Measurements from ENCODE around the gene POLR2I. TPM values are rescaled to one million over a fixed set of nuclear protein-coding genes. Genes with fewer than 3 reads are reported as not detected.

Gene POLR2I
- total RNA-seq (10 to 100 TPM; 52.4 to 55.0 TPM), polyA plus RNA-seq (100 to 1,000 TPM; 146 to 163 TPM)

DNA sequence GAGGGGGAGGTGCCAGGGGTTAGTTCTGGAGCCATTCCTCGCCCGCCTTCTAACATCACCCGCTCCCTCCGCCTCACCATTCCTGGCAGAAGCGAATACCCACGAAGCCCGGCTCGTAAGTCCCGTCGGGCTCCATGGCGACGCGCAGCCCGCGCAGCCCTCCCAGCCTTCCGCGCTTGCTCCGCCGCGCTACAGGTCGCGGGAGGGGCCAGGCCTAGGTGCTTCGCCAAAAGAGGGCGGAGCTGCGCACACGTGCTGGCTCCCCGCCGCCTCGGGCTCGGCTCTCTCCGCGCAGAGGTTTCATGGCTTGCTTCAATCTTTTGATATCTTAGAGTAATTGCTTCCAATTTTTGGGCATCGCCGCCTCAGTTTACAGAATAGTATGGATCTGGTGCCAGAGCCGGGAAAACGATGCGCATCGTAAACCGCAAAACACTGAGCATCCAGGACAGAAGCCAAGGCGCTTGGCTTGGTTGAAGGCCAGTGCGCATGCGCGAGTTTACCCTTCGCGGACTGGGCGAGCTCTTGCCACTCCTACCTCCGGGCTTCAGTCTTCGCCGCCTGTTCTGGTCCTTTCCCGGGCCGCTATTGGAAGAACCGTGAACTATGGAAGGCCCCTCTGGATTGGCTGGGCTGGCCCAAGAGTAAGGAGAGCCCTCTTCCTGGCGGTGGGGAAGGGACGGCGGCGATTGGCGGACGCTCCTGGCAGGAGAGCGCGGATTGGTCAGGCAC is at the start of gene POLR2I:
Gene POLR2I, minus strand, starts transcription at position 155 of the 732 bp plus-strand sequence. Its CDS starts 19 bp downstream, at position 136.
- H3K27ac ChIP-seq (ENCODE audit: low read depth, low read length), result peak within 1 kb of the TSS; percentile 80
- H3K9me3 ChIP-seq (ENCODE audit: control insufficient read depth in 1 of 2, low read length in 2 of 2), result no peaks in the 10 kb centered on the region
- ChIA-PET CTCF (ENCODE audit: partially characterized antibody) (interaction anchor here (1.3 to 4.3 kb wide), 3 partner anchors 13 to 156 kb away, joined by 3 to 21 read pairs (median 6); partner anchors contain the start of gene THAP8), POLR2A (ENCODE audit: partially characterized antibody) (interaction anchor here (0.6 to 3.1 kb wide), 28 partner anchors 10 to 1391 kb away, joined by 3 to 34 read pairs (median 4); partner anchors contain the start of genes ALKBH6, CAPNS1, COX6B1 and PSENEN)
- H3K4me3 ChIP-seq (ENCODE audit: low read length in 2 of 2), result peak within 1 kb of the TSS; percentile 75 to 99
- H3K36me3 Mint-ChIP-seq, result peaks cover 17 to 43% of the 10 kb centered on the region in 2 donors
- H3K4me3 Mint-ChIP-seq, result peak within 1 kb of the TSS; percentile 89 to 99 (median 94)
- H3K36me3 ChIP-seq (ENCODE audit: insufficient read depth, low read length), result peaks cover 19% of the 10 kb centered on the region
- H3K27me3 Mint-ChIP-seq, result peaks cover 0 to 2% of the 10 kb centered on the region in 2 donors
- peak within 1 kb of the TSS; percentile 95 to 100 (median 98) for H3K27ac Mint-ChIP-seq
- intact Hi-C loops (cut with micrococcal nuclease), result loop anchor here (1.0 to 10.0 kb wide), 9 partner anchors 12 to 1100 kb away; partner anchors contain the start of genes ALKBH6, SDHAF1, THAP8 and WDR62
- DNase-seq, result peak; percentile 99 to 100 (median 100)
- H3K9me3 Mint-ChIP-seq, result peaks cover 0 to 6% (median 0%) of the 10 kb centered on the region in 8 donors
- no peaks in the 10 kb centered on the region for H3K27me3 ChIP-seq (ENCODE audit: insufficient read depth, low read length)
- peaks cover 30% of the 10 kb centered on the region for H3K4me1 ChIP-seq (ENCODE audit: insufficient read depth, low read length)
- peaks cover 22 to 52% (median 37%) of the 10 kb centered on the region in 4 donors for H3K4me1 Mint-ChIP-seq

- CTCF ChIA-PET (ENCODE audit: partially characterized antibody), result no interaction called here
- Histone ChIP-seq H3K4me3 (ENCODE audit: low read length in 2 of 2) (no peak overlapping the region), H3K9me3 (ENCODE audit: control insufficient read depth in 1 of 2, low read length in 2 of 2) (no peaks in the 10 kb centered on the region), H3K4me1 (ENCODE audit: insufficient read depth, low read length) (no peaks in the 10 kb centered on the region), H3K27me3 (ENCODE audit: insufficient read depth, low read length) (no peaks in the 10 kb centered on the region), H3K27ac (ENCODE audit: low read depth, low read length) (no peak overlapping the region), H3K36me3 (ENCODE audit: insufficient read depth, low read length) (no peaks in the 10 kb centered on the region)
- POLR2A ChIA-PET (ENCODE audit: partially characterized antibody), result interaction anchor here (0.9 kb wide), 1 partner anchor 24 kb away, joined by 3 read pairs; the partner anchor contains the start of gene CAPNS1
- Mint-ChIP-seq H3K27me3 (no peaks in the 10 kb centered on the region), H3K9me3 (peaks cover 0 to 1% (median 0%) of the 10 kb centered on the region in 8 donors), H3K4me1 (no peaks in the 10 kb centered on the region), H3K27ac (peak overlapping the region in 2 of 7 donors; percentile 2 to 76), H3K36me3 (peaks cover 0 to 9% of the 10 kb centered on the region in 2 donors), H3K4me3 (no peak overlapping the region)
- no peak for DNase-seq
- intact Hi-C loops (cut with micrococcal nuclease), result no loop called here
These were observed 49.1 kb upstream of the POLR2I start for GRCh38 chr19:36163813-36164212.

- H3K27me3 ChIP-seq (ENCODE audit: insufficient read depth, low read length), result no peaks in the 10 kb centered on the region
These were observed 46.3 kb upstream of the POLR2I start for GRCh38 chr19:36160821-36161596.

GRCh38 chr19:36153126-36153525 is 38.5 kb upstream of the POLR2I start:
- CTCF ChIA-PET (ENCODE audit: partially characterized antibody), result interaction anchor here (1.0 to 1.8 kb wide), 2 partner anchors 10 to 25 kb away, joined by 5 to 7 read pairs; no protein-coding TSS in a partner anchor

More at GRCh38 chr19:36160821-36161596, 46.3 kb upstream of the POLR2I start:
- ChIA-PET CTCF (ENCODE audit: partially characterized antibody) (no interaction called here), POLR2A (ENCODE audit: partially characterized antibody) (no interaction called here)
- peaks cover 0 to 7% of the 10 kb centered on the region in 2 donors for H3K36me3 Mint-ChIP-seq
- Histone ChIP-seq H3K9me3 (ENCODE audit: control insufficient read depth in 1 of 2, low read length in 2 of 2) (no peaks in the 10 kb centered on the region), H3K36me3 (ENCODE audit: insufficient read depth, low read length) (no peaks in the 10 kb centered on the region), H3K4me1 (ENCODE audit: insufficient read depth, low read length) (no peaks in the 10 kb centered on the region), H3K4me3 (ENCODE audit: low read length in 2 of 2) (no peak overlapping the region), H3K27ac (ENCODE audit: low read depth, low read length) (no peak overlapping the region)
- no peak overlapping the region for H3K4me3 Mint-ChIP-seq
- DNase-seq, result no peak
- intact Hi-C loops (cut with micrococcal nuclease), result no loop called here
- peaks cover 0 to 4% (median under 1%) of the 10 kb centered on the region in 4 donors for H3K4me1 Mint-ChIP-seq
- no peaks in the 10 kb centered on the region for H3K27me3 Mint-ChIP-seq
- peaks cover 0 to 1% (median 0%) of the 10 kb centered on the region in 8 donors for H3K9me3 Mint-ChIP-seq
- H3K27ac Mint-ChIP-seq, result peak overlapping the region in 2 of 7 donors; percentile 29 to 74

DNA sequence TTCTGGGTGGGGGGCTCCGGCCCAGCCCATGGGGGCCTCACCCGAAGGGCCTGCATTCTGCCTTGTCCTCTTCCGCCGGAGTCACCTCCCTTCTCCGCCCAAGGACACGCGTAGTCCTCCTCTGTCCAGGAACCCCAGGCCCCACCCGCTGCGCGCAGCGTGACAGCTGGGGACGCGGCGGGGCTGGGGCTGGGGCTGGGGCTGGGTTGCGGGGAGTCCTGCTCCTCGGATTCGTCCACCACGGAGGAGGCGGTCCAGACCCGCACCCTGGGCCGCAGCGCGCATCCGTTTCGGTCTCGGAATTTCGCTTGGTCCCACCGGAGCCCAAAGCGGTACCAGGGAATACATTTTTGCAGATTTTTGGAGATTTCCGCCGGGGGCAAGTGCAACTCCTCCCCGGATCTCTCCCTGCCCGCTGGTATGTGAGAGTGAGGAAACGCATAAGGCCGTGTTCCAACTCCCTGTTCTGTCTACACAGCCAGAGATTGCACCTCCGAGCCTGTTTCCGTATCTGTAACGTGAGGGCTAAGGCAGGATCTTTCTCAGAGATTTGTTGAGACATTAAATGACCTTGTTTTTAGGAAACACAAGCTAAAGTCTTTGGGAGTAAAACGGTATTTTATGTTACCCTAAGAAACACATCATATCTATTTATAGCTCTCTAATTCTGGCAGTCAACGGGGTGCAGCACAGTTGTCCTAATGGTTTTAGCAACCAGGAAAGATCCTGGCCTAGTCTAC is 37.8 kb upstream of the POLR2I start, which contains the start of gene COX7A1:
Gene COX7A1, minus strand, starts transcription at position 96 of the 740 bp plus-strand sequence. Its CDS starts 40 bp downstream, at position 56.
- intact Hi-C loops (cut with micrococcal nuclease), result no loop called here
- H3K27ac ChIP-seq (ENCODE audit: low read depth, low read length), result no peak within 1 kb of the TSS
- H3K4me1 ChIP-seq (ENCODE audit: insufficient read depth, low read length), result no peaks in the 10 kb centered on the region
- H3K4me1 Mint-ChIP-seq, result peaks cover 0 to 8% (median under 1%) of the 10 kb centered on the region in 4 donors
- DNase-seq, result no peak
- H3K36me3 ChIP-seq (ENCODE audit: insufficient read depth, low read length), result peaks cover 31% of the 10 kb centered on the region
- no peaks in the 10 kb centered on the region for H3K9me3 ChIP-seq (ENCODE audit: control insufficient read depth in 1 of 2, low read length in 2 of 2)
- peaks cover 21 to 35% of the 10 kb centered on the region in 2 donors for H3K36me3 Mint-ChIP-seq
- ChIA-PET CTCF (ENCODE audit: partially characterized antibody) (interaction anchor here (1.0 to 1.8 kb wide), 2 partner anchors 10 to 25 kb away, joined by 5 to 7 read pairs; no protein-coding TSS in a partner anchor), POLR2A (ENCODE audit: partially characterized antibody) (interaction anchor here (0.6 to 1.2 kb wide), 2 partner anchors 17 to 25 kb away, joined by 3 to 5 read pairs; no protein-coding TSS in a partner anchor)
- H3K9me3 Mint-ChIP-seq, result no peaks in the 10 kb centered on the region
- H3K27ac Mint-ChIP-seq, result no peak within 1 kb of the TSS
- H3K27me3 ChIP-seq (ENCODE audit: insufficient read depth, low read length), result no peaks in the 10 kb centered on the region
- H3K27me3 Mint-ChIP-seq, result no peaks in the 10 kb centered on the region
- no peak within 1 kb of the TSS for H3K4me3 Mint-ChIP-seq
- H3K4me3 ChIP-seq (ENCODE audit: low read length in 2 of 2), result no peak within 1 kb of the TSS

More at GRCh38 chr19:36153126-36153525, 38.5 kb upstream of the POLR2I start:
- no peak for DNase-seq
- H3K4me1 ChIP-seq (ENCODE audit: insufficient read depth, low read length), result no peaks in the 10 kb centered on the region
- no peak overlapping the region for H3K27ac ChIP-seq (ENCODE audit: low read depth, low read length)
- POLR2A ChIA-PET (ENCODE audit: partially characterized antibody), result interaction anchor here (0.6 to 1.2 kb wide), 2 partner anchors 17 to 25 kb away, joined by 3 to 5 read pairs; no protein-coding TSS in a partner anchor
- Mint-ChIP-seq H3K27me3 (no peaks in the 10 kb centered on the region), H3K4me3 (no peak overlapping the region), H3K27ac (no peak overlapping the region), H3K4me1 (peaks cover 0 to 7% (median 2%) of the 10 kb centered on the region in 4 donors), H3K36me3 (peaks cover 18 to 30% of the 10 kb centered on the region in 2 donors), H3K9me3 (no peaks in the 10 kb centered on the region)
- intact Hi-C loops (cut with micrococcal nuclease), result no loop called here
- no peaks in the 10 kb centered on the region for H3K9me3 ChIP-seq (ENCODE audit: control insufficient read depth in 1 of 2, low read length in 2 of 2)
- no peak overlapping the region for H3K4me3 ChIP-seq (ENCODE audit: low read length in 2 of 2)
- H3K27me3 ChIP-seq (ENCODE audit: insufficient read depth, low read length), result no peaks in the 10 kb centered on the region
- peaks cover 26% of the 10 kb centered on the region for H3K36me3 ChIP-seq (ENCODE audit: insufficient read depth, low read length)

DNA sequence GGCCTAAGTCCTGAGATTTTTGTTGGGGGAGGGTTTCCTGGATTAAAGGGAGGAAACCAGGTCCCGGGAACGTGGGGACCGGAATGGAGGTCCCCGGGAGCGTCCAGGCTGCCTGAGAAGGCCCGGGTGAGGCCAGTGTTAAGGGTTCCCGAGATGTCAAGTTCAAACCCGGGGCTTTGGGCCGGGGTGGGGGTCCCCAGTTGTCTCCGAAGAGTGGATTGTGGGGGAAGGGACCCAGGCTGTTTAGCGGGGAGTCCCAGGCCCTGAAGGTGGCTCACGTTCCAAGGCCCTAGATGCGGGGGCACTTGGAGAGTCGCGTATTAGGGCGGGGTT is 37.3 kb upstream of the POLR2I start:
- Mint-ChIP-seq H3K9me3 (no peaks in the 10 kb centered on the region), H3K27ac (no peak overlapping the region), H3K4me3 (no peak overlapping the region), H3K36me3 (peaks cover 24 to 38% of the 10 kb centered on the region in 2 donors), H3K4me1 (peaks cover 0 to 8% (median 3%) of the 10 kb centered on the region in 4 donors), H3K27me3 (no peaks in the 10 kb centered on the region)
- H3K9me3 ChIP-seq (ENCODE audit: control insufficient read depth in 1 of 2, low read length in 2 of 2), result no peaks in the 10 kb centered on the region
- H3K36me3 ChIP-seq (ENCODE audit: insufficient read depth, low read length), result peaks cover 35% of the 10 kb centered on the region
- no peak overlapping the region for H3K27ac ChIP-seq (ENCODE audit: low read depth, low read length)
- ChIA-PET POLR2A (ENCODE audit: partially characterized antibody) (no interaction called here), CTCF (ENCODE audit: partially characterized antibody) (no interaction called here)
- no peak for DNase-seq
- no peaks in the 10 kb centered on the region for H3K4me1 ChIP-seq (ENCODE audit: insufficient read depth, low read length)
- no peaks in the 10 kb centered on the region for H3K27me3 ChIP-seq (ENCODE audit: insufficient read depth, low read length)
- intact Hi-C loops (cut with micrococcal nuclease), result no loop called here
- no peak overlapping the region for H3K4me3 ChIP-seq (ENCODE audit: low read length in 2 of 2)

All from CD4-positive, alpha-beta memory T cell (primary cell).